Measurements from ENCODE around the gene S100A13.

DNA sequence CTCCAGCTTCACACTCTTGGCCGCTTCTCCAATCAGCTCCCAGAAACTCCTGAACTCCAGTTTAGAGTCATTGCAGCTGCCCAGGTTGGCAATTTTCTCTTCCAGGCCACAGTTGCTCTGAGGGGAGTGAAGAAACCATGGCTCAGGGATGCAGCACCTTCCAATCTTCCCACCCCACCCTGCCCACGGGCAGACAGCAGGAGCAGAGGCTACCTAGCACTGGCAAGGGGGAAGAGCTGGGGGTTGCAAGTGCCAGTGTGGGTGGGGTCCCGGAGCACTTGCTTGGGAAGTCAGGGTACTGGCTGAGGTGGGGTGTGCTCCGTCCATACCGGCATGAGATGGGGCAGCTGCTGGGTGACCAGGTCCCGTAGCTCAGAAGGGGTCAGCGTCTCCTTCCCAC is 12.4 kb downstream of the S100A13 start:
- TF ChIP-seq, protein P1, sequence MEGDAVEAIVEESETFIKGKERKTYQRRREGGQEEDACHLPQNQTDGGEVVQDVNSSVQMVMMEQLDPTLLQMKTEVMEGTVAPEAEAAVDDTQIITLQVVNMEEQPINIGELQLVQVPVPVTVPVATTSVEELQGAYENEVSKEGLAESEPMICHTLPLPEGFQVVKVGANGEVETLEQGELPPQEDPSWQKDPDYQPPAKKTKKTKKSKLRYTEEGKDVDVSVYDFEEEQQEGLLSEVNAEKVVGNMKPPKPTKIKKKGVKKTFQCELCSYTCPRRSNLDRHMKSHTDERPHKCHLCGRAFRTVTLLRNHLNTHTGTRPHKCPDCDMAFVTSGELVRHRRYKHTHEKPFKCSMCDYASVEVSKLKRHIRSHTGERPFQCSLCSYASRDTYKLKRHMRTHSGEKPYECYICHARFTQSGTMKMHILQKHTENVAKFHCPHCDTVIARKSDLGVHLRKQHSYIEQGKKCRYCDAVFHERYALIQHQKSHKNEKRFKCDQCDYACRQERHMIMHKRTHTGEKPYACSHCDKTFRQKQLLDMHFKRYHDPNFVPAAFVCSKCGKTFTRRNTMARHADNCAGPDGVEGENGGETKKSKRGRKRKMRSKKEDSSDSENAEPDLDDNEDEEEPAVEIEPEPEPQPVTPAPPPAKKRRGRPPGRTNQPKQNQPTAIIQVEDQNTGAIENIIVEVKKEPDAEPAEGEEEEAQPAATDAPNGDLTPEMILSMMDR (IDR thresholded peaks at IDR 0.05; ENCODE audit: insufficient read depth, low read length, poor library complexity, severe bottlenecking): no peak
- TF ChIP-seq EZH2phosphoT487 (conservative IDR thresholded peaks at IDR 0.05; ENCODE audit: low read length): no peak
